Natural killer cell (primary cell): Measurements from ENCODE around the gene PLEK2. TPM values are rescaled to one million over a fixed set of nuclear protein-coding genes. Genes with fewer than 3 reads are reported as not detected.

Experiments
- ATAC-seq, 3 donors: fragments of 150-1000 bp in 2 of 3; fragments of 200-7000 bp in 1 of 3; cut with Tn5 transposase; 1 replicate in 1 of 3; 2 replicates in 2 of 3; pipeline ENCODE4 v1.10.0; 2021; ENCODE audit warnings: mild to moderate bottlenecking in 2 of 3, moderate library complexity in 2 of 3
- DNase-seq, 2 donors: peaks; one replicate each; pipeline versions ENCODE4 v3.0.0 to v3.0.0-alpha.2; 2013 to 2021; ENCODE audit warnings: mixed read lengths in 1 of 2
- H3K27ac ChIP-seq: one replicate; pipeline ENCODE4 v1.5.1; 2013; ENCODE audit warnings: mild to moderate bottlenecking, low read length
- H3K27me3 ChIP-seq: one replicate; pipeline ENCODE4 v1.6.1; 2013; ENCODE audit warnings: low read length; ENCODE audit not compliant: control insufficient read depth, insufficient read depth
- H3K36me3 ChIP-seq: one replicate; pipeline ENCODE4 v1.6.1; 2013; ENCODE audit warnings: low read length; ENCODE audit not compliant: control insufficient read depth, insufficient read depth
- H3K4me1 ChIP-seq: one replicate; pipeline ENCODE4 v1.6.1; 2013; ENCODE audit warnings: low read length; ENCODE audit not compliant: control insufficient read depth, insufficient read depth
- H3K4me3 ChIP-seq: one replicate; pipeline ENCODE4 v1.5.1; 2013; ENCODE audit warnings: low read length
- H3K9me3 ChIP-seq: one replicate; pipeline ENCODE4 v1.6.1; 2013; ENCODE audit warnings: low read length; ENCODE audit not compliant: control insufficient read depth, insufficient read depth
- H3K27ac Mint-ChIP-seq, 2 donors: one replicate each; pipeline ENCODE4 v1.8.0; 2022; ENCODE audit warnings: mild to moderate bottlenecking in 2 of 2, mixed read lengths in 2 of 2, moderate library complexity in 1 of 2
- H3K27me3 Mint-ChIP-seq, 2 donors: one replicate each; pipeline ENCODE4 v1.8.0; 2022; ENCODE audit warnings: low read depth in 2 of 2, mixed read lengths in 2 of 2
- H3K36me3 Mint-ChIP-seq: one replicate; pipeline ENCODE4 v1.8.0; 2022; ENCODE audit warnings: mixed read lengths
- H3K4me1 Mint-ChIP-seq, 2 donors: one replicate each; pipeline ENCODE4 v1.8.0; 2022; ENCODE audit warnings: mixed read lengths in 2 of 2
- H3K4me3 Mint-ChIP-seq: one replicate; pipeline ENCODE4 v1.8.0; 2022; ENCODE audit warnings: mild to moderate bottlenecking, moderate library complexity, mixed read lengths
- H3K9me3 Mint-ChIP-seq, 2 donors: one replicate each; pipeline ENCODE4 v1.8.0; 2022; ENCODE audit warnings: mixed read lengths in 2 of 2
- WGBS: methylation state at CpG from one replicate; pipeline ENCODE4 v1.1.7; 2013; ENCODE audit warnings: missing lambda C conversion rate; ENCODE audit not compliant: insufficient coverage; 5-methylcytosine and 5-hydroxymethylcytosine counted together
- intact Hi-C: fragments of 100-400 bp; cut with micrococcal nuclease; formaldehyde crosslinking; loops from one replicate; pipeline ENCODE4 v1.14.2; 2022
- total RNA-seq, 4 donors: library from RNA; stranded (reverse); fragments of 120-200 nt in 1 of 4; gene quantifications; one replicate each; pipeline versions ENCODE4 v1.2.3 to v1.2.4, GENCODE V29; 2013 to 2022
- TF ChIP-seq, protein P1 (sequence below): fragments of 200-600 bp; IDR thresholded peaks from one replicate; pipeline ENCODE4 v1.8.0; 2022; ENCODE audit warnings: antibody characterized with exemption

Gene PLEK2
- total RNA-seq, 3 donors from 2014 or later (not counting 1 experiment from before 2014, with no cell fraction given): not detected

DNA sequence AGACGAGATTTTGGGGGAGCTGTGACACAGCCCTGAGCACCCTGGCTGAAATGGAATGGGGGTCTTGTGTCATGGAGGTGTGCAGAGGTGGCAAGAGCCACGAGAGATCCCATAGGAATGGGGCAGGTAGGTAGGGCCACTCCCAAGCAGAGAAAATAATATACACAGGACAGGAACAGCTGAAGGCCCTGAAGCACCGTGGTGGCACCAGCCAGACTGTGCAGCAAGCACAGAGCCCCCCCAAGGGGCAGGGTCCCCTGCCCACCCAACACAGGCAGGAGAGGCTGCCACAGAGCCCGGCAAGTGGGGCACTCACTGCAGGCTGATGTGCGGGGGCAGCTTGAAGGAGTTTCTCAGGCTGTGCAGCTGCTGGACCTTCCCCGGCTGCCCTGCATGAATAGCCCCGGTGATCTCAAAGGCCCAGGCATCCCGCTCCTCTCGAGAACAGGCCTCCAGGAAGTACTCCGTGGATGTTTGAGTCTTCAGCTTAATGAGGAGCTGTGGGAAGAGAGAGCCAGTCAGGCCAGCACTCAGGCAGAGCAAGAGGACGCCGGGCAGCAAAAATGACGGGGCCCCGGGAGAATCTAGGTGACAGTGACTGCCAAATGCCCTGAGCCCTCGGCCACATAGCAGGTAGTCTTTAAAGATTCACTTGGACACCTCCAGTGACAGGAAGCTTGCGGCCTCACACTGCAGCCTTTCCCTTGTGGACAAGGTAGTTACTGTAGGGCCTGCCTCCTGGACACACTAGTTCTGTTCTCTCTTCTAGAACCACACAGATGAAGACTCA is 16.7 kb downstream of the PLEK2 start:
- Histone ChIP-seq H3K27me3 (no peaks in the 10 kb centered on the region), H3K36me3 (no peaks in the 10 kb centered on the region), H3K9me3 (no peaks in the 10 kb centered on the region), H3K4me1 (no peaks in the 10 kb centered on the region), H3K4me3 (no peak overlapping the region), H3K27ac (no peak overlapping the region)
- Mint-ChIP-seq H3K27me3 (peaks cover 0 to 5% of the 10 kb centered on the region in 2 donors), H3K36me3 (no peaks in the 10 kb centered on the region), H3K9me3 (no peaks in the 10 kb centered on the region), H3K27ac (no peak overlapping the region), H3K4me1 (no peaks in the 10 kb centered on the region), H3K4me3 (no peak overlapping the region)
- DNase-seq (no peak), ATAC-seq (no peak)
- intact Hi-C loops: no loop called here
- TF ChIP-seq, protein P1, sequence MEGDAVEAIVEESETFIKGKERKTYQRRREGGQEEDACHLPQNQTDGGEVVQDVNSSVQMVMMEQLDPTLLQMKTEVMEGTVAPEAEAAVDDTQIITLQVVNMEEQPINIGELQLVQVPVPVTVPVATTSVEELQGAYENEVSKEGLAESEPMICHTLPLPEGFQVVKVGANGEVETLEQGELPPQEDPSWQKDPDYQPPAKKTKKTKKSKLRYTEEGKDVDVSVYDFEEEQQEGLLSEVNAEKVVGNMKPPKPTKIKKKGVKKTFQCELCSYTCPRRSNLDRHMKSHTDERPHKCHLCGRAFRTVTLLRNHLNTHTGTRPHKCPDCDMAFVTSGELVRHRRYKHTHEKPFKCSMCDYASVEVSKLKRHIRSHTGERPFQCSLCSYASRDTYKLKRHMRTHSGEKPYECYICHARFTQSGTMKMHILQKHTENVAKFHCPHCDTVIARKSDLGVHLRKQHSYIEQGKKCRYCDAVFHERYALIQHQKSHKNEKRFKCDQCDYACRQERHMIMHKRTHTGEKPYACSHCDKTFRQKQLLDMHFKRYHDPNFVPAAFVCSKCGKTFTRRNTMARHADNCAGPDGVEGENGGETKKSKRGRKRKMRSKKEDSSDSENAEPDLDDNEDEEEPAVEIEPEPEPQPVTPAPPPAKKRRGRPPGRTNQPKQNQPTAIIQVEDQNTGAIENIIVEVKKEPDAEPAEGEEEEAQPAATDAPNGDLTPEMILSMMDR: no peak
- 84% methylated on average over 16 of the region's 16 CpGs for WGBS

DNA sequence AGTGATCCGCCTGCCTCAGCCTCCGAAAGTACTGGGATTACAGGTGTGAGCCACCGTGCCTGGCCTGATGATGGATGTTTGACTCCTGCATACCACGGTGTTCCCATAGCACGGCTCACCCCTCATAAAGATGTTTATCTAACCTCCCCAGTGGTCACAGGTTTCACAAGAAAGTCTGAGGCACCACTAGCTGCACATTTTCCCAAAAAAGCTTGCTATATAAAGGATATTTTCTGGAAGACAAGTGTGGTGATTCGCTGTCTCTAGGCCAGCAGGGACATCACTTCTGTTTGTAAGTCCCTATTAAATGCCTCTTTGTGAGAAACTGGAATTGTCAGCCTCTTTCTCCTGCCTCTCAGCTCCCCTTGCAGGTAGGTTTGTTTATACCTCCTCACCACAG is 18.3 kb downstream of the PLEK2 start:
- 81% methylated on average over 6 of the region's 6 CpGs for WGBS
- Histone ChIP-seq H3K27ac (no peak overlapping the region), H3K4me1 (no peaks in the 10 kb centered on the region), H3K9me3 (no peaks in the 10 kb centered on the region), H3K4me3 (no peak overlapping the region), H3K27me3 (no peaks in the 10 kb centered on the region), H3K36me3 (no peaks in the 10 kb centered on the region)
- Mint-ChIP-seq H3K9me3 (no peaks in the 10 kb centered on the region), H3K27ac (no peak overlapping the region), H3K36me3 (no peaks in the 10 kb centered on the region), H3K4me3 (no peak overlapping the region), H3K27me3 (peaks cover 0 to 3% of the 10 kb centered on the region in 2 donors), H3K4me1 (no peaks in the 10 kb centered on the region)
- ATAC-seq (no peak), DNase-seq (no peak)
- intact Hi-C loops: no loop called here
- TF ChIP-seq, protein P1: no peak

DNA sequence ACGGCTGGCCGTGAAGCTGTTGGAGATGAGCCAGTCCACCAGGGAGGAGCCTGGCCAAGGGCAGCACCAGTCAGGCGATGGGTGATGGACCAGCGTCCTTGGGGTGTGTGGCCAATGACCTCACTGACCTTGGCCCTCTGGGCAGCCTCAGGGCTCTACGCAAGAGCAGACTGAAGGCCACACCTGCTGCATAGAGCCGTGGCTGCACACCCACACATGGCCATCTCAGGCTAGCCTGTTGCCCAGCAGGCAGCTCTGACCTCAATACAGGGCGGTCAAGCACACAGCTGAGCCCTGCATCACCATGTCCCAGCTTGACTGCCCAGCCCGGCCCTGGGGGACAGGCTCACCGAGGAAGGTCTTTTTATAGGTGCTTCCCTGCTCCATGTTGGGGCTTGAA is 19.2 kb downstream of the PLEK2 start:
- no peaks in the 10 kb centered on the region for H3K4me1 Mint-ChIP-seq
- WGBS: 89% methylated on average over 9 of the region's 9 CpGs
- Histone ChIP-seq H3K4me1 (no peaks in the 10 kb centered on the region), H3K9me3 (no peaks in the 10 kb centered on the region), H3K27ac (no peak overlapping the region), H3K27me3 (no peaks in the 10 kb centered on the region), H3K36me3 (no peaks in the 10 kb centered on the region), H3K4me3 (no peak overlapping the region)
- H3K36me3 Mint-ChIP-seq: no peaks in the 10 kb centered on the region
- intact Hi-C loops: no loop called here
- H3K27ac Mint-ChIP-seq: no peak overlapping the region
- peaks cover 0 to 3% of the 10 kb centered on the region in 2 donors for H3K27me3 Mint-ChIP-seq
- no peak overlapping the region for H3K4me3 Mint-ChIP-seq
- H3K9me3 Mint-ChIP-seq: no peaks in the 10 kb centered on the region
- no peak for ATAC-seq
- TF ChIP-seq, protein P1: no peak
- DNase-seq: no peak

DNA sequence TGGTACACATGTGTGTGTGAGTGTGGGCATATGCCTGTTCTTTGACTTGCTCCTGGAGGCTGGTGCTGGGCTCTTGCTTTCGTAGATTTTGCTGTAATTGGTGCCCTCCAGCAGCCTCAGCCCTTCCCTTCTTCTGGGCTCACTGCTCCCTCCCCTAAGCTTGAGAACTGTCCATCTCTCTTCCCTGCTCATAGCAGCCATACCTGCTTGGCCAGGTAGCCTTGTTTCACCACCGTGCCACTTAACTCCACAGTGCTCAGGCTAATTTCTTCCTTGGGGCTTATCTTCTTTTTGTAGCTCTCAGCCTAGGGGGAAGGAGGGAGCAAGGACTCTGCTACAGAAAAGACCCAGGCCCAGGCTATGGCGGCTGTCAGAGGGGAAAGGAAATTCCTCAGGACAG is 19.8 kb downstream of the PLEK2 start:
- Histone ChIP-seq H3K27ac (no peak overlapping the region), H3K36me3 (no peaks in the 10 kb centered on the region), H3K9me3 (no peaks in the 10 kb centered on the region), H3K27me3 (no peaks in the 10 kb centered on the region), H3K4me3 (no peak overlapping the region), H3K4me1 (no peaks in the 10 kb centered on the region)
- intact Hi-C loops: no loop called here
- 93% methylated on average over 3 of the region's 3 CpGs for WGBS
- H3K27ac Mint-ChIP-seq: no peak overlapping the region
- H3K4me3 Mint-ChIP-seq: no peak overlapping the region
- no peaks in the 10 kb centered on the region for H3K36me3 Mint-ChIP-seq
- no peaks in the 10 kb centered on the region for H3K9me3 Mint-ChIP-seq
- no peak for ATAC-seq
- peaks cover 0 to 3% of the 10 kb centered on the region in 2 donors for H3K27me3 Mint-ChIP-seq
- DNase-seq: no peak
- H3K4me1 Mint-ChIP-seq: no peaks in the 10 kb centered on the region
- TF ChIP-seq, protein P1: no peak
